ENCODE results near the gene MEP1A.

MEP1A gene

DNA sequence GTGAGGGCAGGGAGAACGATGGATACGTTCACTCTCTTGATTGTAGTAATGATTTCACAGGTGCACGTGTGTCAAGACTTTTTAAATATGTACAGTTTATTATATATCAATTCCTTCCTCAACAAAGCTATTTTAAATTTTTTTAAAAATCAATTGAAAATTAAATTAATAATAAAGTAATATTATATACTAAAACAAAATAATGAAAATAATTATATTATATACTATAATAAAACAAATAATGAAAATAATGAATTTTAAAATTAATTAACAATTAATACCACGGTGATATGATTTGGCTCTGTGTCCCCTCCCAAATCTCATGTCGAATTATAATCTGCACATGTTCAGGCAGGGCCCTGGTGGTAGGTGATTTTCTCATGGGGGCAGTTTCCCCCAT is 85.8 kb downstream of the MEP1A start:
- no peak for DNase-seq (ENCODE audit: low read depth, low spot score)
- no peak overlapping the region for H3K4me3 ChIP-seq (ENCODE audit: low read length)

- no peak for DNase-seq (ENCODE audit: low read depth, low spot score)
- no peak overlapping the region for H3K4me3 ChIP-seq (ENCODE audit: low read length)
Observed at GRCh38 chr6:46882645-46883044, 89.5 kb downstream of the MEP1A start.

GRCh38 chr6:46888031-46888430 is 94.8 kb downstream of the MEP1A start:
- H3K4me3 ChIP-seq (ENCODE audit: low read length) = no peak overlapping the region
- no peak for DNase-seq (ENCODE audit: low read depth, low spot score)

DNA sequence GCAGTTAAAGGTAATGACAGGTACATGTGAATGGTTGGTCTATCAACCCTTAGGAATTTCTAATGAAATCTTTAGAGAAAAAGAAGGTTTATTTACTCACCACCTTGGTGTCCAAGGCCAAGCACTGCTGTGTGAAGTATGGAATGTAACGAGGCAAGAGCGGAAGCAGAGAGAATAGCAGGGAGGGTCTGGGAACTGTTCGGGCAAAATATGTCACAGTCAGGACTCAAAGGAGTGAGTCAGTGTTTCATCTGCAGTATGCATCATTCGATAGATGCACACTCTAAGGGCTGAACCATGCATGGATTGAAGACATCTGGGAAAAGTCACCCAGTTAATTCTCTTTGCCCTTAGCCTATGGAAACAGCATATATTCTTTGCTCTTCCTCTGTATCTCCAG is 95.4 kb downstream of the MEP1A start:
- no peak for DNase-seq (ENCODE audit: low read depth, low spot score)
- H3K4me3 ChIP-seq (ENCODE audit: low read length) = no peak overlapping the region
